OCI-M1 (cell line): ENCODE measurements around the gene RAB40A.
"Not testable (repeated sequence)": the region's sequence is repeated elsewhere in the genome, so short reads cannot be mapped to it uniquely, and the experiment has no call there.

Experiments
- DNase-seq: peaks from one replicate; lab custom pipeline; 2025; lab: John Stamatoyannopoulos, UW

Gene RAB40A

DNA sequence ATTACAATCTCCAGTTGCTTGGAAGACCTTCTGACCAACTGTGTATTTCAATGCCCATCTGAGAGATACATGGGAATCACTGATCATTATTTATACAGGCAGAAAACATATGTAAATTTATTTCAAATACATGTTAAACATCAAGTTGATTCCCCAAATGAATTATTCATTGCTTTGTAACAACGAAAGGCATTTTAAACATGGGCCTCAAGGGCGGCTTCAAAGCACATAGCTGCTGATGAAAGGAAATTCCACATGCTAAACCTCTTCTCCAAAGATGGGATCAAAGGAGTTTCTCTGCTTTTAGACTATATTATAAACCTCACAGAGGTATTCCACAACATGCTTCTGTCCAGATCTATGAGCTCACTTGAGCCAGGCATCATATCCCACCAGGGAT is 4.3 kb upstream of the RAB40A start:
- no peak for DNase-seq

DNA sequence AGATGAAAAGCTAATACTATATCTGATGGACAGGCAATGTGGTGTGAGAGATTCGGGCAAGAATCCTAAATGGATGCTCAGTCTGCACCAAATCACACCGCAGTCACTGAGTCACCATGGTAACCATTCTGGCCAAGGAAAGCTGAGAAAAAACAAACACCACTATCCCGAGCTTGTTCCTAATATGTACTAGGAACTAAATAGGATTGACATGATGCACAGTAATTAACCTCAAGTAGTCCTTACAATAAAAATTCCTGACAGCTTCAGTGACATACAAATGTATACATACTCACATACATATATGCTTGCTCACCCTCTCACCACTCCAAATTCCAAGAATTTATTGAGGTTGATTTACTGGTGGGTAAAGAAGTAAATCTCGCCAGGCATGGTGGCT is 1.1 kb upstream of the RAB40A start:
- no peak for DNase-seq

DNA sequence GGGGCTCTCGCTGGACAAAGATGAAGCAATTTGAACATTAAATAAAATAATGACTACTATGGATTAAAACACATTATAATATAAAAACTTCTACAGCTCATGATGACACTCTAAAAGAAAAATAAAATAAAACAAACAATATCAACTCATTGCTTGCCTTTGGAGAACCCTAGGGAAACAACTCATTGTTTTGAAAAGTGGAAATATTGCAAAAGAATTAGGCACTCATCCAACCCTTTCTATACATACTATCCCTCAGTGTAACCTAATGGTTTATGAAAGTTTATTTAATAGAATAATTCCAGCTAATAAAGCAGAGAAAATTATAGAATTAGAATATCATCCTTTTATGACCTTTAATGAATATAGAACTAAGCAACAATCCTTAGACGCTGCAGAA is 718 bp downstream of the RAB40A start:
- DNase-seq, result no peak

- no peak for DNase-seq
These were observed 2.0 kb downstream of the RAB40A start for GRCh38 chrX:103517246-103517645.

DNA sequence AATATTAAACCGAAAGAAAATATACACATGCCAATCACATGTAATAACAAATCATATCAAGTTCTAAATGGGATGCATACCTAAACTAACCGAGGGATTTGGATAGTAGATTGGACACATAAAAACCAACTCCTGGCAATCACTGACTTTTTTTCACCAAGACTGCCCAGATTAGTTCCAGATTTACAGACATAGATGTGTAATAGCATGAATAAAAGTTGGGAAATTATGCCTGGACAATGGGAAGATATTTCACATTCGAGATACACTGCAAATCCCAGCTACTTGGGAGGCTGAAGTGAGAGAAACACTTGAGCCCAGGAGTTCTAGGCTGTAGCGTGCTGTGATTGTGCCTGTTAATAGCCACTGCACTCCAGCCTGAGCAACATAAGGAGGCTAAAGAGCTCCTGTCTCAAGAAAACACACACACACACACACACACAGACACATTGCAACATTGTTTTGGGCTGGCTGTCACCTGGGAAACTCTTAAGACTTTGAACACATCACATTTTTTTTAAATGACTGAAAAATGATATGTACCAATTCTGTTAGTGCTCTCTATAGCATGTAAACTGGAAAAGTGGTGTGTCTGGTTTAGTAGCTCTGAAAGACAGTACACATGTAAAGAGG is 5.7 kb downstream of the RAB40A start:
- DNase-seq, result no peak

GRCh38 chrX:103513067-103513466 is 6.2 kb downstream of the RAB40A start:
- no peak for DNase-seq

DNA sequence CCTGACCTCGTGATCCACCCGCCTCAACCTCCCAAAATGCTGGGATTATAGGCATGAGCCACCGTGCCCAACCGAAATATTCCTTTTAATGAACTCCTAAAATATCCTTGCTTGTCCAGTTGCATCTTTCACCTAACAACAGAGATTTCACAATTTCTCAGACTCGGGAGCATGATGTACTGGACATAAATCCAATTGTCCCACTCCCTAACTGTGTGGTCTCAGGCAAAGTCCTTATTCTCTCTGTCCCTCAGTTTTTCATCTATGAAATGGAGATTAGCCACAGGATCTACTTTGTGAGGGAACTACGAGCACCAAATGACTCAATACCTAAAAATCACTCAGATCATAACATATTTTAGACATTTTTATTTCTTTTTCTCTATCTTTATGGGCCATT is 9.3 kb downstream of the RAB40A start:
- no peak for DNase-seq

DNA sequence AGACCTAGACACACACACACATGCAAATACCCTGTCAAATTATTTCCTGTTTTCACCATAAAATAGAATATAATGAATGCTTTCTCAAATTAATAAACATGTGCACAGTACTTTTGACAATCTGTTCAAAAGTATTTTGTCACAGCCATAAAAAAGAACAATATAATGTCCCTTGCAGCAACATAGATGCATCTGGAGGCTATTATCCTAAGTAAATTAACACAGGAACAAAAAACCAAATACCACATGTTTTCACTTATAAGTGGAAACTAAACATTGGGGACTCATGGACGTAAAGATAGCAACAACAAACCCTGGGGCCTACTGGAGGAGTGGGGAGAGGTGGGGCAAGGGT is 15.5 kb downstream of the RAB40A start:
- DNase-seq, result no peak

DNA sequence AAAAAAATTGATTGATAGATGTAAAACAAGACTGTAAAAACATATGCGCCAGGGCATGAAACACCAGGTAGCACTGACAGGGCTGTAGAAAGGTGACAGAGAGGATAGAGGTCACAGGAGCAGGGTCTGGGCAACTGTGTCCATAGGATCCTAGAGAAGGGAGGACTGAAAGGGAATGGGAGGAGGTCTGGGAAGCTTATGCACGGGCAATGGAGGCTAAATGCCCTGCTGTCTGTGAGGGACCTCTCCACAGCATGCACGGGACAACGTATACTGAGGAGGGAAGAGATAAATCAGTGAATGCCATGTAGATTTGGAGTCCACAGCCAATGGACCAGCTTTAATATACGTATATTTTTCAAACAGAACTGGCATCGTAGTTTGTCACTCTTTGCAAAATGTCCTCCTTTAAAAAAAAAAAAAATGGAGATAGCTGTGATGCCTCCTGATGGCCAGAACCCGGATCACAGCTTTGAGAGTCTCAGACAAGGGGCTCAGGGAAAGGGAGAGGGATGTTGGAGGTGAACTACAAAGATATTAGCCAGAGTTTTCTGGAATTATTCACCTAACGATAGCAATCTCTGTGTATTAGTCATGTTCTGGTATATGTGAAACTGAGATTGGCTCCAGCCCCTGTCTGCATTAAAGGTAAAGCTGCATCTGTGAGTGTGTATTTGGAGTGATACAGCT is 16.0 kb downstream of the RAB40A start:
- no peak for DNase-seq

DNA sequence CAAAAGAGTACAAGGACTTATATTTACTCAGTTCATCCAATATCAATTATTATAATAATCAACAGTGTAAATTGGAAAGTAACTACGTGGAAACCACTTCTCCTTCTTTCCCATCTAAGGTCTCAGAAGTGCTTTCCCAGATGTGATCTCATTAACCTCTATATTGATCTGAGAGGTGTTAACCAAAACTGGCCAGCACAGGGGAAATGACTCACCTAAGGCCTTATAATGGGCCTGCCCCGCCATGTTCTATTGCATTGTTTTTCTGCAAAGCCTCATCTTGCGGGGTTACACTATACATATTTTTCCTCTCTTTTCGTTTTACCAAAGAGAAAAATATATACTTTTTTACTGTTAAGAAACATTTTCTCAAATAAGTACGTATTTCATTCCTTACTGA is 20.5 kb downstream of the RAB40A start:
- no peak for DNase-seq

DNA sequence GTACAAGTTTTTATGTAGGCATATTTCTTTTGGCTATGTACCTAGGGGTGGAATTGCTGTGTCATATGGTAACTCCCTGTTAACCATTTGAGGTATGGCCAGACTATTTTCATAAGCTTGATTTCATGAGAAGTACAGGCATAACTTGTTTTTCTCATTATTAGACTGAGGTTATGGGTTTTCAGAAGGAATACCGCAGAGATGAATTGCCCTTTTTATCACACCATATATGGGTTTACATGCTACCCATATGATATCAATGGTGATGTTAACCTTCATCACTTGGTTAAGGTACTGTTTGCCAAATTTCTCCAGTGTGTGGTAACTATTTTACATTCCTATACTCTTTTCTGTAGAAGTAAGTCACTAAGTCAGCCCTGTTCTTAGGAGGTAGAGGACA is 23.5 kb downstream of the RAB40A start:
- no peak for DNase-seq

DNA sequence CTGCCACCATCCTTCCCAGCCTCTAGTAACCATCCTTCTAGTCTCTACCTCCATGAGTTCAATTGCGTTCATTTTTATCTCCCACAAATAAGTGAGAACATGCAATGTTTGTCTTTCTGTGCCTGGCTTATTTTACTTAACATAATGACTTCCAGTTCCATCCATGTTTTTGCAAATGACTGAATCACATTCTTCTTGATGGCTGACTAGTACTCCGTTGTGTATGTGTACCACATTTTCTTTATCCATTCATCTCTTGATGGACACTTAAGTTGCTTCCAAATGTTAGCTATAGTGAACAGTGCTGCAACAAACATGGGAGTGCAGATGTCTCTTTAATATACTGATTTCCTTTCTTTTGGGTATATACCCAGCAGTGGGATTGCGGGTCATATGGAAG is 25.7 kb downstream of the RAB40A start:
- DNase-seq, result not testable (repeated sequence)

- DNase-seq, result peak; percentile 61
These were observed 29.6 kb downstream of the RAB40A start for GRCh38 chrX:103489733-103490132.

DNA sequence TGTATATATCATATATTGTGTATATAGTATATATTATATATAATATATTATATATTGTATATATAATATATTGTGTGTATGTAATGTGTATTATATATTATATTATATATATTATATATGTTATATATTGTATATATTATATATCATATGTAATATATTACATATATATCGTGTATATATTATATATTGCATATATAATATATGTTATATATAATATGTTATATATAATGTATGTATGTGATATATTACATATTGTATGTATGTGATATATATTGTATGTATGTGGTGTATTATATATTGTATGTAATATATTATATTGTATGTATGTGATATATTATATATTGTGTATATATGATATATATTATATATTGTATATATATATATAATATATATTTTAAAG is 30.5 kb downstream of the RAB40A start:
- DNase-seq, result no peak

- DNase-seq, result peak; percentile 1
These were observed 31.0 kb downstream of the RAB40A start for GRCh38 chrX:103488332-103488731.

GRCh38 chrX:103483720-103484119 is 35.6 kb downstream of the RAB40A start:
- DNase-seq, result no peak

- DNase-seq, result peak; percentile 12
These were observed 38.8 kb downstream of the RAB40A start for GRCh38 chrX:103480526-103480925.

DNA sequence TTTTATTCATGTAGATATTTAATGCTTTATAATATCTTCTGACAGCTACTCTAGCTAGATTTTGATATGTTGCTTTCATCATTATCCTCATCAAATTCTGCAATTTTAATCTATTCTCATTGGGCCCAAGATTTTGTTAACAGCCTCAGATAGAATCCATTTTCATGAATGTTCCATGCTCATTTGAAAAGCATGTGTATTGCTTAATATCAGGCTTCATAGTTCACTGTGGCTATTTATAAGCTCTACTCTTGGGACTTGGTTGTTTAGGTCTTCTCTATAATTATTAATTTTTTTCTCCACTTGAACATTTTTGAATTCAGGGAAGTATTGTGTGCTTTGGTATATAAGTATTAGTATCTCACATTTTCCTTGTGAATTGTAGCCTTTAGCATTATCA is 41.8 kb downstream of the RAB40A start:
- no peak for DNase-seq

GRCh38 chrX:103475381-103475780 is 43.9 kb downstream of the RAB40A start:
- DNase-seq, result no peak

GRCh38 chrX:103469977-103470376 is 49.3 kb downstream of the RAB40A start:
- DNase-seq, result peak; percentile 33

DNA sequence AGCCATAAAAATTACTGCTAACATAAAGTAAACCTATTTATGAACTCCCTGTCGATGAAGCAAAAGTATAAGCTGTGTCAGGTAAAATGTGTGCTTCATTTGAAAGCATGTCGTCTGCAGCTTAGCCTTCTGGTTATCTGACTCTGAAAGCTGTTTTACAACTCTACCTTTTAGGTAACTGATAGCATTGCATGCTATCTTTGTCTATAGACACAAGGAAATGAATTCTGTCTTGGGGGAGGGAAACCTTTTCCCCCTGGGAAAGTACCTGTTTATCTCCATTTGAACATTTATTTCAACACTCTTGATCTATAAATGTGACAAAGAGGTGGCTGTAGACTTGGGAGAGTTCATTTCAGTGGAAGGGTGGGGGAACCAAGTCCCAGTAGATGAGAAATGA is 51.4 kb downstream of the RAB40A start:
- no peak for DNase-seq

DNA sequence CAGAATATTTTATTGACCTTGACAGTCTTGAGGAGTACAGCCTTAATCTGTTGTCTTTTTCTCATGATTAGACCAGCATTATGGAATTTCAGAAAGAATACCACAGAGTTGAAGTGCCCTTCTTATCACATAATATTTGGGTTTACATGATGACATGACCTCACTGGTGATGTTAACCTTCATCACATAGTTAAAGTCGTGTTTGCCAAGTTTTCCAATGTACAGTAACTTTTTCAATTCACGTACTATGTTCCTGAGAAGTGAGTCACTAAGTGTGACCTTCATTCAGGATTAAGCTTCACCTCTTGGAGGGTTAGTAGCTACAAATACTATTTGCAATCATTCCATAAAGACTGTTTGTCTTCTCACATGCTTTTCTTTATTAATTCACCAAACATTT is 52.1 kb downstream of the RAB40A start:
- DNase-seq, result no peak

DNA sequence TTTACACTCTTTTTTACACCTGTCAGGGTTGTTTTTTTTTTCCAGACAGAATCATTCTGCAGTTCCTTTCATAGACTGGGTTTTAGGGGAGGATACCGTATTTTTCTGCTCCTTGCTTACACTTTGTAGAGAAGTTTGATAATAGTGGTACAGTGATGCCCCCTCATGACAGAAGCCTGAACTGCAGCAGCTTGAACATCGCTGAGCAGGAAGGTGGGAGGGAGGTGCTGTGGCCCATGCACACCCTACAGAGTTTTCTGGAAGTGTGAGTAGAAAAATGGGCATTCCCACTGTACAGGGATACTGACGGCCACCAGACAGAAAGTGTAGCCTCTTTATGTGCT is 54.5 kb downstream of the RAB40A start:
- peak; percentile 84 for DNase-seq

- peak; percentile 57 for DNase-seq
These were observed 55.1 kb downstream of the RAB40A start for GRCh38 chrX:103464072-103464773.
